CD14-positive monocyte (primary cell): ENCODE results near the gene PDIA6. TPM values are rescaled to one million over a fixed set of nuclear protein-coding genes. Genes with fewer than 3 reads are reported as not detected.

ENCODE experiments used
- DNase-seq, 3 donors: peaks; one replicate each; pipeline ENCODE4 v3.0.0-alpha.2; 2011 to 2022
- H2AFZ ChIP-seq: 2 replicates; pipeline ENCODE4 v1.6.0; 2012; ENCODE audit warnings: mild to moderate bottlenecking, low read depth, low read length, inconsistent platforms; ENCODE audit not compliant: insufficient read depth, poor library complexity, severe bottlenecking
- H3K27ac ChIP-seq, 2 donors: 1 replicate in 1 of 2; 2 replicates in 1 of 2; pipeline ENCODE4 v1.5.1; 2012 to 2013; ENCODE audit warnings: low read length in 2 of 2, control low read depth in 1 of 2, inconsistent platforms in 1 of 2, low read depth in 1 of 2, mild to moderate bottlenecking in 1 of 2
- H3K27me3 ChIP-seq, 2 donors: one replicate each; pipeline versions ENCODE4 v1.6.0 to v1.6.1; 2011 to 2013; ENCODE audit warnings: low read length in 2 of 2; ENCODE audit not compliant: control insufficient read depth in 2 of 2, insufficient read depth in 2 of 2
- H3K36me3 ChIP-seq, 2 donors: replicated peaks in 1 of 2; 1 replicate in 1 of 2; 2 replicates in 1 of 2; pipeline versions ENCODE4 v1.5.1 to v1.6.1; 2012 to 2013; ENCODE audit warnings: low read length in 2 of 2, control low read depth in 1 of 2, inconsistent platforms in 1 of 2, mild to moderate bottlenecking in 1 of 2; ENCODE audit not compliant: insufficient read depth in 2 of 2, control insufficient read depth in 1 of 2
- H3K4me1 ChIP-seq, 2 donors: 1 replicate in 1 of 2; 2 replicates in 1 of 2; pipeline versions ENCODE4 v1.5.1 to v1.6.1; 2012 to 2013; ENCODE audit warnings: low read length in 2 of 2, control low read depth in 1 of 2, inconsistent platforms in 1 of 2, mild to moderate bottlenecking in 1 of 2, moderate library complexity in 1 of 2; ENCODE audit not compliant: insufficient read depth in 2 of 2, control insufficient read depth in 1 of 2
- H3K4me2 ChIP-seq: replicated peaks from 2 replicates; pipeline ENCODE3; 2012; ENCODE audit warnings: low read length, moderate library complexity, mild to moderate bottlenecking; ENCODE audit not compliant: poor library complexity, severe bottlenecking; ENCODE audit errors: extremely low read depth
- H3K4me3 ChIP-seq, 3 experiments: fragments of 200-600 bp in 1 of 3; sonication (generic) in 1 of 3; replicated peaks in 1 of 3; 1 replicate in 2 of 3; 2 replicates in 1 of 3; pipeline ENCODE4 v1.5.1; 2011 to 2013; ENCODE audit warnings: low read length in 3 of 3, mild to moderate bottlenecking in 3 of 3, control low read depth in 2 of 3, low read depth in 2 of 3, inconsistent platforms in 1 of 3, moderate library complexity in 1 of 3
- H3K79me2 ChIP-seq: 2 replicates; pipeline ENCODE4 v1.6.0; 2012; ENCODE audit warnings: mild to moderate bottlenecking, control low read depth, inconsistent platforms, low read length, moderate library complexity; ENCODE audit not compliant: insufficient read depth
- H3K9ac ChIP-seq: 2 replicates; pipeline ENCODE4 v1.6.0; 2017; ENCODE audit warnings: low read length, mild to moderate bottlenecking; ENCODE audit not compliant: insufficient read depth, poor library complexity, severe bottlenecking
- H3K9me3 ChIP-seq, 2 donors: replicated peaks in 1 of 2; 1 replicate in 1 of 2; 2 replicates in 1 of 2; pipeline versions ENCODE4 v1.5.1 to v1.6.1; 2012 to 2013; ENCODE audit warnings: low read length in 2 of 2, control low read depth in 1 of 2; ENCODE audit not compliant: control insufficient read depth in 1 of 2, insufficient read depth in 1 of 2
- H4K20me1 ChIP-seq: 2 replicates; pipeline ENCODE4 v1.6.0; 2012; ENCODE audit warnings: mild to moderate bottlenecking, low read length, control low read depth, moderate library complexity; ENCODE audit not compliant: insufficient read depth
- H3K27ac Mint-ChIP-seq, 7 donors: one replicate each; pipeline ENCODE4 v1.8.0; 2020; ENCODE audit warnings: mild to moderate bottlenecking in 7 of 7, mixed read lengths in 7 of 7, moderate library complexity in 6 of 7, inconsistent platforms in 2 of 7
- H3K27me3 Mint-ChIP-seq, 3 donors: one replicate each; pipeline ENCODE4 v1.8.0; 2021 to 2022; ENCODE audit warnings: low read depth in 3 of 3, mild to moderate bottlenecking in 3 of 3, mixed read lengths in 3 of 3, moderate library complexity in 3 of 3, inconsistent platforms in 1 of 3
- H3K36me3 Mint-ChIP-seq, 2 donors: one replicate each; pipeline ENCODE4 v1.8.0; 2020; ENCODE audit warnings: mixed read lengths in 2 of 2, inconsistent platforms in 1 of 2, mild to moderate bottlenecking in 1 of 2
- H3K4me1 Mint-ChIP-seq: one replicate; pipeline ENCODE4 v1.8.0; 2020; ENCODE audit warnings: mild to moderate bottlenecking, mixed read lengths
- H3K4me3 Mint-ChIP-seq, 2 donors: one replicate each; pipeline ENCODE4 v1.8.0; 2020; ENCODE audit warnings: mild to moderate bottlenecking in 2 of 2, mixed read lengths in 2 of 2, moderate library complexity in 1 of 2
- H3K9me3 Mint-ChIP-seq, 7 donors: one replicate each; pipeline ENCODE4 v1.8.0; 2020 to 2022; ENCODE audit warnings: mixed read lengths in 7 of 7, mild to moderate bottlenecking in 6 of 7, moderate library complexity in 6 of 7, inconsistent platforms in 2 of 7
- WGBS: methylation state at CpG from one replicate; pipeline ENCODE4 v1.1.5; 2013; ENCODE audit warnings: missing lambda C conversion rate; ENCODE audit not compliant: insufficient coverage; 5-methylcytosine and 5-hydroxymethylcytosine counted together
- intact Hi-C, 2 donors: fragments of 100-400 bp; cut with micrococcal nuclease; formaldehyde crosslinking; loops; one replicate each; pipeline versions ENCODE4 v1.15.0 to v1.15.1; 2023
- polyA plus RNA-seq, 3 donors: library from polyadenylated mRNA; depleted of rRNA in 1 of 3; unstranded in 2 of 3; stranded (reverse) in 1 of 3; fragments of 300-500 nt in 2 of 3; fragments of >200 nt in 1 of 3; fragmentation: Illumina TruSeq in 2 of 3; gene quantifications; 1 replicate in 2 of 3; 2 replicates in 1 of 3; pipeline ENCODE4 v1.2.3, GENCODE V29; 2012 to 2021
- TF ChIP-seq, protein P1 (sequence below): fragments of 200-600 bp; IDR thresholded peaks from one replicate; pipeline ENCODE4 v1.8.0; 2022; ENCODE audit warnings: antibody characterized with exemption, mild to moderate bottlenecking

PDIA6 gene
- polyA plus RNA-seq, 3 donors: 49.8 to 187 (median 166) TPM

GRCh38 chr2:10844097-10844496 is 31.5 kb upstream of the PDIA6 start:
- TF ChIP-seq, protein P1, sequence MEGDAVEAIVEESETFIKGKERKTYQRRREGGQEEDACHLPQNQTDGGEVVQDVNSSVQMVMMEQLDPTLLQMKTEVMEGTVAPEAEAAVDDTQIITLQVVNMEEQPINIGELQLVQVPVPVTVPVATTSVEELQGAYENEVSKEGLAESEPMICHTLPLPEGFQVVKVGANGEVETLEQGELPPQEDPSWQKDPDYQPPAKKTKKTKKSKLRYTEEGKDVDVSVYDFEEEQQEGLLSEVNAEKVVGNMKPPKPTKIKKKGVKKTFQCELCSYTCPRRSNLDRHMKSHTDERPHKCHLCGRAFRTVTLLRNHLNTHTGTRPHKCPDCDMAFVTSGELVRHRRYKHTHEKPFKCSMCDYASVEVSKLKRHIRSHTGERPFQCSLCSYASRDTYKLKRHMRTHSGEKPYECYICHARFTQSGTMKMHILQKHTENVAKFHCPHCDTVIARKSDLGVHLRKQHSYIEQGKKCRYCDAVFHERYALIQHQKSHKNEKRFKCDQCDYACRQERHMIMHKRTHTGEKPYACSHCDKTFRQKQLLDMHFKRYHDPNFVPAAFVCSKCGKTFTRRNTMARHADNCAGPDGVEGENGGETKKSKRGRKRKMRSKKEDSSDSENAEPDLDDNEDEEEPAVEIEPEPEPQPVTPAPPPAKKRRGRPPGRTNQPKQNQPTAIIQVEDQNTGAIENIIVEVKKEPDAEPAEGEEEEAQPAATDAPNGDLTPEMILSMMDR: no peak
- Mint-ChIP-seq H3K36me3 (peaks cover 0 to 3% of the 10 kb centered on the region in 2 donors), H3K9me3 (peaks cover 12 to 30% (median 19%) of the 10 kb centered on the region in 7 donors), H3K4me1 (no peaks in the 10 kb centered on the region), H3K27ac (no peak overlapping the region), H3K4me3 (no peak overlapping the region), H3K27me3 (peaks cover 16 to 22% (median 16%) of the 10 kb centered on the region in 3 donors)
- Histone ChIP-seq H3K36me3 (no peaks in the 10 kb centered on the region), H3K79me2 (no peaks in the 10 kb centered on the region), H4K20me1 (no peaks in the 10 kb centered on the region), H3K27me3 (peaks cover 0 to 3% of the 10 kb centered on the region in 2 donors), H3K9ac (no peak overlapping the region), H3K4me2 (no peak overlapping the region), H2AFZ (no peak overlapping the region), H3K27ac (no peak overlapping the region), H3K4me3 (no peak overlapping the region), H3K9me3 (peaks cover 20 to 23% of the 10 kb centered on the region in 2 donors), H3K4me1 (no peaks in the 10 kb centered on the region)
- WGBS: 63% methylated on average over 12 of the region's 12 CpGs
- no peak for DNase-seq
- intact Hi-C loops: no loop called here

DNA sequence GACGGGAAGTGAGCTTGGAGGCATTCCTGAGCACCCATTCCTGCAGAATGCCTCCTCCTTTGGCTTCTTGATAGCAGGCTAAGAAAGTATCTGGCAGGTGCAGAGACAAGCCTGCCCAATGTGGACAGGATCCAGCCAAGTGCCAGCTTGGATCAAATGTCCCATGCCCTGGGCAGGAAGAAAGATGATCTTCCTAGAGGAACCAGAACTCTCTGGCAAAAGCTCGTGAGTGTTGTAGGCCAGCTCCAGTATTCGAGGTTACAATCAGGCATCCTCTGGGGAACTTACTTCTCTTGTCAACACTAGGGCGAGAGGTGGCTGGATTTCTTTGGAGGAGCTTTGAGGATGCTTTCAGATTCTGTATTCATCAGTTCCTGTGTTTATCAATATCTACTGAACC is 29.9 kb upstream of the PDIA6 start:
- Mint-ChIP-seq H3K27ac (no peak overlapping the region), H3K36me3 (peaks cover 0 to 3% of the 10 kb centered on the region in 2 donors), H3K4me1 (no peaks in the 10 kb centered on the region), H3K4me3 (no peak overlapping the region), H3K27me3 (peaks cover 16 to 22% (median 22%) of the 10 kb centered on the region in 3 donors), H3K9me3 (peaks cover 12 to 27% (median 18%) of the 10 kb centered on the region in 7 donors)
- Histone ChIP-seq H3K79me2 (no peaks in the 10 kb centered on the region), H3K27ac (no peak overlapping the region), H2AFZ (no peak overlapping the region), H3K36me3 (no peaks in the 10 kb centered on the region), H3K9ac (no peak overlapping the region), H3K27me3 (peaks cover 0 to 3% of the 10 kb centered on the region in 2 donors), H4K20me1 (no peaks in the 10 kb centered on the region), H3K9me3 (peaks cover 20 to 23% of the 10 kb centered on the region in 2 donors), H3K4me3 (no peak overlapping the region), H3K4me2 (no peak overlapping the region), H3K4me1 (no peaks in the 10 kb centered on the region)
- DNase-seq: no peak
- TF ChIP-seq, protein P1: no peak
- WGBS: no CpG with 5 or more reads among the region's 4 CpGs
- intact Hi-C loops: no loop called here
